Measurements from ENCODE around the gene CLK4. TPM values are rescaled to one million over a fixed set of nuclear protein-coding genes. Genes with fewer than 3 reads are reported as not detected.

CLK4 gene
- total RNA-seq, 2 donors from 2014 or later = 9.6 to 17.3 TPM

DNA sequence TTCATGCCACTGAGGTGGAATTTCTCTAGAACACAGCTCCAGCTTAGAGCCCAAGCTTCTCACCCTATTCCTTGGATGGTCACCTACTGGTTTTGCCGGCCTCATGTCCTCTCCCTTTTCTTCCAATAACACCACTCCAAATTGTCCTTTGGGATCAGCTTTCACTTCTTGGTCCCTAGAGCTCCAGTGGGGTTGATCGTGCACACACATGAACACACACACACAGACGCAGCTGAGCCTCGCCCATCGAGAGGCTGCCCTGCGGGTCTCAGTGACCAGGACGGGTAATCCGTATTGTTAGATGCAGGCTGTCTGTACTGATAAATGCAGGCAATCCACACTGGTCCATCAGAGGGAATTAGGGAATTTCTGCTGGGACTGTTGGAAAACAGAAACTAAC, 43.6 kb downstream of the CLK4 start:
- H3K36me3 ChIP-seq = no peaks in the 10 kb centered on the region
- H3K27ac ChIP-seq = no peak overlapping the region
- no peaks in the 10 kb centered on the region for H3K27me3 ChIP-seq
- TF ChIP-seq, protein P1, sequence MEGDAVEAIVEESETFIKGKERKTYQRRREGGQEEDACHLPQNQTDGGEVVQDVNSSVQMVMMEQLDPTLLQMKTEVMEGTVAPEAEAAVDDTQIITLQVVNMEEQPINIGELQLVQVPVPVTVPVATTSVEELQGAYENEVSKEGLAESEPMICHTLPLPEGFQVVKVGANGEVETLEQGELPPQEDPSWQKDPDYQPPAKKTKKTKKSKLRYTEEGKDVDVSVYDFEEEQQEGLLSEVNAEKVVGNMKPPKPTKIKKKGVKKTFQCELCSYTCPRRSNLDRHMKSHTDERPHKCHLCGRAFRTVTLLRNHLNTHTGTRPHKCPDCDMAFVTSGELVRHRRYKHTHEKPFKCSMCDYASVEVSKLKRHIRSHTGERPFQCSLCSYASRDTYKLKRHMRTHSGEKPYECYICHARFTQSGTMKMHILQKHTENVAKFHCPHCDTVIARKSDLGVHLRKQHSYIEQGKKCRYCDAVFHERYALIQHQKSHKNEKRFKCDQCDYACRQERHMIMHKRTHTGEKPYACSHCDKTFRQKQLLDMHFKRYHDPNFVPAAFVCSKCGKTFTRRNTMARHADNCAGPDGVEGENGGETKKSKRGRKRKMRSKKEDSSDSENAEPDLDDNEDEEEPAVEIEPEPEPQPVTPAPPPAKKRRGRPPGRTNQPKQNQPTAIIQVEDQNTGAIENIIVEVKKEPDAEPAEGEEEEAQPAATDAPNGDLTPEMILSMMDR (IDR thresholded peaks at IDR 0.05) = no peak
- H3K9me3 ChIP-seq = no peaks in the 10 kb centered on the region
- no peaks in the 10 kb centered on the region for H3K4me1 ChIP-seq
- peak; percentile 46 for DNase-seq (ENCODE audit: low spot score)
- no peak overlapping the region for H3K4me3 ChIP-seq

DNA sequence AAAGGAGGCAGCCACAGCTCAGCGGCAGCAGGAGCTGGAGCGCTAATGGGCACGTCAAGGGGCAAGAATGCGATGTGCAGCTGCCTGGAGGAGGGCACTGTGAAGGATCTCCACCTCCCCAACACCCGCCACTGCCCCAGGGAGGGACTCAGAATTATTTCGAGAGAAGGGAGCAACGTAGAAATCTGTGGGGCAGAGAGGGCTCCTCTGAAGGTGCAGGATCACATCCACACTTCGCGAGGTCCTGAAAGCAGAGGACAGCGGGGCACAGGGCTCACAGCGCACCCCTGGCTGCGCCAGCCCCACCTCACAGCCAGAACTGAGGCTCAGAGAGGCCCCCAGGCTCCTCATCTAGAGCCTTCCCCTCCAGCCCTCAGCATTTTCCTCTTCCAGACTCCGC, 44.6 kb downstream of the CLK4 start:
- peak; percentile 50 for DNase-seq (ENCODE audit: low spot score)
- TF ChIP-seq, protein P1 (IDR thresholded peaks at IDR 0.05) = no peak
- Histone ChIP-seq H3K36me3 (no peaks in the 10 kb centered on the region), H3K9me3 (no peaks in the 10 kb centered on the region), H3K27me3 (no peaks in the 10 kb centered on the region), H3K4me3 (no peak overlapping the region), H3K27ac (no peak overlapping the region), H3K4me1 (peaks cover 0 to under 1% of the 10 kb centered on the region in 2 donors)

DNA sequence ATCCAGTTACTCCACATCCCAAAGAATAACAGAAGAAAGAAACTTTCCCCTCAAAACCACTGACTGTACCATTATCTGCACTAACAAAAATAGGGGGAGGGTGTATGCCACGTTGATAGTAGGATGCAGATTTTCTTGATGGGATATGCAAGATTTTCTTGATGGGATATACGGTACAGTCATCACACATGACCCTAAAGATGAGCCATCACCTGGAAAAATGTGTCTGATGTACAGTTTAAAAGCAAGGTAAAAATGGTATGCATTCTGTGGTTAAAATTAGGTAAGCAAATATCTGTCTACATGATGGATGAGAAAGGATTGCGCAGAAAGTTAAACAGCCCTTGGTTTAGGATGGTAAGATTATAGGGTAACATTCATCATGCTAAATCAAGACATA, 45.2 kb downstream of the CLK4 start:
- Histone ChIP-seq H3K4me1 (peaks cover 0 to 6% of the 10 kb centered on the region in 2 donors), H3K36me3 (no peaks in the 10 kb centered on the region), H3K9me3 (no peaks in the 10 kb centered on the region), H3K27me3 (no peaks in the 10 kb centered on the region), H3K4me3 (no peak overlapping the region), H3K27ac (no peak overlapping the region)
- no peak for DNase-seq (ENCODE audit: low spot score)
- TF ChIP-seq, protein P1 (IDR thresholded peaks at IDR 0.05) = no peak

DNA sequence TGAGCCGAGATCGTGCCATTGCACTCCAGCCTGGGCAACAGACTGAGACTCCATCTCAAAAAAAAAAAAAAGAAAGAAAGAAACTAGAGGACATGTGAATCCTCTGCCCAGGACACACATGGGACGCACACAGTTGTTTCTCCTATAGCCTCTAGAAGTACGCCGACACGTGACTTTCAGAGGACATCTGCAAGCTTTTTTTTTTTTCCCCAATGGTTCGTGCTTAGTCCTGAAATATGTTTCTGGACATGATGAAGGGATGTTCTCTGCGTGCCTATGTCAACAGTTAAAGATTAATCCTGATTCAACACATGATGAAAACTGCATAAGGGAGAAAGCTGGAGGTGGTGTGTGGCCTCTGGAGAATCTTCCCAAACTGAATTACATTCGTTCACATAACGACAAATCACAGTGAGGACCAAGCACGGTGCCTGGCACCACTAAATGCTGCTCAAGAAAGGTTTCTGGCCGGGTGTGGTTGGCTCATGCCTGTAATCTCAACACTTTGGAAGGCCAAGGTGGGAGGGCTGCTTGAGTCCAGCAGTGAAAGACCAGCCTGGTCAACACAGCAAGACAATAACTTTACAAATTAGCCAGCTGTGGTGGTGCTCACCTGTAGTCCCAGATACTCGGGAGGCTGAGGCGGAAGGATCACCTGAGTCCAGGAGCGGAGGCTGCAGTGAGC, 46.4 kb downstream of the CLK4 start:
- Histone ChIP-seq H3K4me1 (peaks cover 0 to 6% of the 10 kb centered on the region in 2 donors), H3K9me3 (no peaks in the 10 kb centered on the region), H3K4me3 (no peak overlapping the region), H3K27me3 (no peaks in the 10 kb centered on the region), H3K36me3 (no peaks in the 10 kb centered on the region), H3K27ac (no peak overlapping the region)
- DNase-seq (ENCODE audit: low spot score) = peak; percentile 30
- TF ChIP-seq, protein P1 (IDR thresholded peaks at IDR 0.05) = no peak

DNA sequence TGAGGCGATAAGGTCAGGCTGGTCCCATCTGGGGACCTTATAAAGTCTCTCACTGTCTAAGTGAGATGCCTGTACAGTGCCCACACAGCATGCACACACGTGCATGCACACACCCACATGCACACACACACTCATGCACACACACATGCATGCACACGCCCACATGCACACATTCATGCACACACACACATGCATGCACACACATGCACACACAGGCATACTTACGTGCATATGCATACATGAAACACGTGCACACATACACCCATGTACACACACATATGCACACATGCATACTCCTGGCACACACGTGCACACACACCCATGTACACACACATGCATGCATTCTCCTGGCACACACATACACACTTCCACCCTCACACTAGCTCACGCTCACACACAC, 48.9 kb downstream of the CLK4 start:
- H3K4me3 ChIP-seq = no peak overlapping the region
- no peak overlapping the region for H3K27ac ChIP-seq
- TF ChIP-seq, protein P1 (IDR thresholded peaks at IDR 0.05) = no peak
- H3K27me3 ChIP-seq = no peaks in the 10 kb centered on the region
- peaks cover 0 to 6% of the 10 kb centered on the region in 2 donors for H3K4me1 ChIP-seq
- peak; percentile 36 for DNase-seq (ENCODE audit: low spot score)
- peaks cover 0 to under 1% of the 10 kb centered on the region in 2 donors for H3K9me3 ChIP-seq
- H3K36me3 ChIP-seq = no peaks in the 10 kb centered on the region

DNA sequence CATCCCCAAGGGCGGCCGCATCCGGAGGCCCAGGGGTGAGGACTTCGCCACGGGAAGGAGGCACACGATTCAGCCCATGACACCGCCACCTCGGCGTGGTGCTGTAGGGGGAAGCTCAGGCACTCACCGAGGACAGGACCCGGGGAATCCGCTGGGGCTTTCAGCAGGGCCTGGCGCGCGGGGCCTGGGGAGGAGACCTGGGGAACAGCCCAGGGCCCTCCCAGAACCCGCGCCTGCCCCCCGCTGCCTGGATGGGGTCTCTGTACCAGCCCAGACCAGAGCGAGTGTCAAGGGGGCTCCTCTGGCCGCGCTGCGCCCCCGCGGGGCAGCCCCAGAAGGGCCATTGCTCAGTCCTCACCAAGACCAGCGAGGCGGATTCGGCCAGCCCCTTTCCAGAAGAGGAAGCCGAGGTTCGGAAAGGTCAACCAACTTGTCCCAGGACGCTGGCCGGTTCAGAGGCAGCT, 49.4 kb downstream of the CLK4 start:
- Histone ChIP-seq H3K27me3 (no peaks in the 10 kb centered on the region), H3K4me3 (peak overlapping the region in 1 of 2 donors; percentile 48), H3K9me3 (peaks cover 0 to 6% of the 10 kb centered on the region in 2 donors), H3K4me1 (peaks cover 0 to 6% of the 10 kb centered on the region in 2 donors), H3K36me3 (no peaks in the 10 kb centered on the region), H3K27ac (no peak overlapping the region)
- DNase-seq (ENCODE audit: low spot score) = peak; percentile 50
- TF ChIP-seq, protein P1 (IDR thresholded peaks at IDR 0.05) = no peak

Data from right atrium auricular region (tissue), 2 donors.